GM21723 (cell line): Measurements from ENCODE around the gene ATP11A.

Experiments used
- ATAC-seq: cut with Tn5 transposase; IDR thresholded peaks from one replicate; pipeline ENCODE4 v1.9.1; 2021; ENCODE audit warnings: mild to moderate bottlenecking, moderate library complexity; ENCODE audit not compliant: unreplicated experiment

The ATP11A gene

DNA sequence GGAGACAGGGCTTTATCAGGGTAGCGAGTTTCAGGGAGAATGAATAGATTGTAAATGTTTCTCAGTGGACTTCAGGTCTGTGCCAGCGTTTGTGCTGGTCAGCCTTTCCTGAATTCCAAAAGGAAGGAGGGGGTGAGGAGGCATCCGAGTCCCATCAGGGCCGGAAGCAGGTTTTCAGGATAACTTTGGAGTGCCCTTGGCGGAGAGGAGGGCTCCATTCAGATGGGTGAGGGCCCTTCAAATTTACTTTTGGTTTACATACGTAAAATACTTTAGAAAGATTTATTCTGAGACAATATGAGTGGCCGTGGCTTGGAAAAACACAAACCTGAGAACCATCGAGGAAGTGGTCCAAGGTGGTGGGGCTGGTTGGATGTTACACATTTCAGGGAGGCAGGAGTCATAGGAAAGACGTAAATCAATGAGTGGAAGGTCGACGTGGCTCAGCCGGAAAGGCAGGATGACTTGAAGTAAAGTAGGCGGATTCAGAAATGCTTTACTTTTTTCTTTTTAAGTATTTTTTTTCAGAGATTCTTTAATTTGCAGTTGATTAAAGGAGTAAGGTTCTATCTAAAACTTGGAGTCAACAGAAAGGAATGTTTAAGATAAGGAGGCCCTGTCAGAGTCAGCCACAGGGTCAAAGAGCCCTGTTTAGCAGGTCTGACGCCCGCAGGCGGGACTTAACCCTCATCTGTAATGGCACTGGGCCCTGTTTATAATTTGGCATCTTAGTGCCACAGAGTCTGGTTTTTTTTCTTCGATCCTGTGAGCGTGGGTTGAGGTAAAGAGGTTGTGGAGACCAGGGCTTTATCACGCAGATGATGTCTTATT is 32.8 kb downstream of the ATP11A start:
- ATAC-seq = no peak

DNA sequence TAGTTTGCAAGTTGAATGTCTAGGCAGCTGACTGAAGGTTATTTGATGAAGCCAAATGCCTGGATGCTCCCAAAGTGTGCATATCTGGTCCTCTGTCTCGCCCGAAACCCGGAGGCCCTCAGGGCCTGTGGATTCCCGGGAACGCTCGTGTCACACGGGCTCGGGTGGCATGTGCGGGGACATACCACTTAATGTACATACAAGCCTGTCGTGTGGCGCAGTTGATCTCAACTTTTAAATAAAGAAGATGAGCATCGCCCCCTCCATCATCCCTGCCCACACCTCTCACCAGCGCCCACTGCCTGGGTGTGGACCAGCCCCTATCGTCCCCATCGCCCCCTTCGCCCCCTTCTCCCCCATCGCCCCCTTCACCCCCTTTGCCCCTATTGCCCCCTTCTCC is 33.9 kb downstream of the ATP11A start:
- no peak for ATAC-seq

DNA sequence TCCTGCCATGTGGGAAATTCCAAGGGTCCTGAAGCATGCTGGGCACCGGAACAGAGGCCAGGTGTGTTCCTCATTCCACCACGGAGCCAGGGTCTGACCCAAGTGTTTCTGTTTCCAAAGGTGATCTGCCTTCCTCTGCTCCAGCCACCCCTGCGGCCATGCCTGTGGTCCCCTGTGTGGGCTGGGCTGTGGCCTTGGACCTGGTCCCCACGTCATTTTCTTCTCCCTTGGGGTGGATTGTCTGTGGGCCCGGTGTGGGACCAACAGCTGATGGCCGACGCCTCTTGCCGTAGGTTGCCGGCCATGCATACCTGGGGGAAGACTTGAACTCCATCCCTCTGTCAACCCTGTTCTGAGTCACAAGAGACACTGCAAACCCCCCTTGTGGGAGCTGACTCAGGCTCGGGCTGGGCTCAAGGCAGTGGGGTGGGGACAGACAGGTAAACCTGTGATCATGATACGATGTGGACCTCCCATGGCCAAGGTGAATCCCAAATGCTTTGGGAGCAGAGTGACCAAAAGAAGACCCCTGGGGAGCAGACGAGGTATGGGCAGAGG is 35.0 kb downstream of the ATP11A start:
- ATAC-seq = peak; percentile 18

- ATAC-seq = peak; percentile 74
Observed at GRCh38 chr13:112725346-112726015, 35.6 kb downstream of the ATP11A start.

- ATAC-seq = peak; percentile 13
Observed at GRCh38 chr13:112726016-112726767, 36.4 kb downstream of the ATP11A start.

GRCh38 chr13:112727581-112727980 is 37.7 kb downstream of the ATP11A start:
- ATAC-seq = no peak

- ATAC-seq = no peak
Observed at GRCh38 chr13:112728375-112729126, 38.7 kb downstream of the ATP11A start.

- no peak for ATAC-seq
Observed at GRCh38 chr13:112729408-112729807, 39.6 kb downstream of the ATP11A start.

- no peak for ATAC-seq
Observed at GRCh38 chr13:112730157-112730671, 40.4 kb downstream of the ATP11A start.

- ATAC-seq = no peak
Observed at GRCh38 chr13:112731667-112732616, 42.1 kb downstream of the ATP11A start.

DNA sequence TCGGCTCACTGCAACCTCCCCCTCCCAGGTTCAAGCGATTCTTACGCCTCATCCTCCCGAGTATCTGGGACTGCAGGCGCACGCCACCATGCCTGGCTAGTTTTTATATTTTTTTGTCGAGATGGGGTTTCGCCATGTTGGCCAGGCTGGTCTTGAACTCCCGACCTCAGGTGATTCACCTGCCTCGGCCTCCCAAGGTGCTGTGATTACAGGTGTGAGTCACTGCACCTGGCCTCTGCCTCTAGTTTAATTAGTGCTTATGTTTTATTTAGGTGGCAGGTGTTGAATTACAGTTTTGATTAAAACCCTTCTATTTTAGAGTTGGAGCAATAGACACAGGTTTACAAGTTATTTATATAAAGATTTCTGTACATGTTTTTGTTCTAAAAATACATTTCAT is 42.8 kb downstream of the ATP11A start:
- ATAC-seq = no peak

DNA sequence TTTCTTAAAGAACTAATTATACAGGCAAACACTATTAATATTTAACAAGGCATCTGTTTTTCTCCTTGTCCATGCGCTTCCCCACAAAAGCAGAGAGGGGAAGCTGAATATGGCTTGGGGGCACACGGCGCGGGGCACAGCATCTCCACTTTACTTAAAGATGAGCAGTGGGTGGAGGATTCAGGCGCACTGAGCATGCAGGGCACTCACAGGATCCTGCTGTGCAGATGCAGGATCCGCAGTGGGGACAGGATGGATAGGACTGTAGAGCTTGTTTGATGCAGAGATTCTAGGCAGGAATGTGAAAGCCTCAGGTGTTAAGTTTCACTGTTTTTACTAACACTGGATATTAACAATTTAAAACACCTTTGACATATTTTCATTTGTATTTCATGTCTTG is 43.3 kb downstream of the ATP11A start:
- ATAC-seq = no peak

DNA sequence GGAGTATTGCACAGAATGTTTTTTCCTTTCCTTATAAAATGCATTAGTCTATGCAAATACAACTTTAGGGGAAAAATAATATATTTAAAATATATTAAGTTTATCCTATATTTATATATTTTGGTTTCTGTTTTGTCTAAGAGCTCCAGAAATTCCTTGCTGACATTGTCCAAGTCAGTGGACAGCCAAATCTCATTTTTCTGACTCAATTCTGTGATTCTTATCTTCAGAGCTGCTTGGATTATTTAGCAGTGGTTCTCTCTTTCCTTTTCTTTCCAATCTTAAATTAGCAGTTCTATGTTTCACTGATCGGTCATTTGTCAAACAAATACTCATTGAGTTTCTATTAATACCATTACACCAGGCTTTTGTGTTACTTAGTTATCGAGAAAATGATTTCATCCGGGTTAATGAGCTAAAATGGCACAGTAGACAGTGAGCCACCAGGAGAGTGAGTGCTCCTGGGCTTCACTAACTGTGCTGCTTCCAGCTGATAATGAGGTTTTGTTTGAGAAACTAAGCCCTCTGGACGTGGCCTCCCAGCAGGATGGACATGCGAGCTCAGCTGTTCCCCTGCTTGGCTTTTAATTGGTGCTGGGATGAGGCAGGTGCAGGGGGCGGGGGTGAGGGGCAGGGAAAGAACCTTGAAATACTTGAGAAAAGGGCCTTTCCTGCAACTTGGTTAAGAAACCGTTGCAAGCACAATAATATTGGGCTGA is 44.0 kb downstream of the ATP11A start:
- no peak for ATAC-seq

DNA sequence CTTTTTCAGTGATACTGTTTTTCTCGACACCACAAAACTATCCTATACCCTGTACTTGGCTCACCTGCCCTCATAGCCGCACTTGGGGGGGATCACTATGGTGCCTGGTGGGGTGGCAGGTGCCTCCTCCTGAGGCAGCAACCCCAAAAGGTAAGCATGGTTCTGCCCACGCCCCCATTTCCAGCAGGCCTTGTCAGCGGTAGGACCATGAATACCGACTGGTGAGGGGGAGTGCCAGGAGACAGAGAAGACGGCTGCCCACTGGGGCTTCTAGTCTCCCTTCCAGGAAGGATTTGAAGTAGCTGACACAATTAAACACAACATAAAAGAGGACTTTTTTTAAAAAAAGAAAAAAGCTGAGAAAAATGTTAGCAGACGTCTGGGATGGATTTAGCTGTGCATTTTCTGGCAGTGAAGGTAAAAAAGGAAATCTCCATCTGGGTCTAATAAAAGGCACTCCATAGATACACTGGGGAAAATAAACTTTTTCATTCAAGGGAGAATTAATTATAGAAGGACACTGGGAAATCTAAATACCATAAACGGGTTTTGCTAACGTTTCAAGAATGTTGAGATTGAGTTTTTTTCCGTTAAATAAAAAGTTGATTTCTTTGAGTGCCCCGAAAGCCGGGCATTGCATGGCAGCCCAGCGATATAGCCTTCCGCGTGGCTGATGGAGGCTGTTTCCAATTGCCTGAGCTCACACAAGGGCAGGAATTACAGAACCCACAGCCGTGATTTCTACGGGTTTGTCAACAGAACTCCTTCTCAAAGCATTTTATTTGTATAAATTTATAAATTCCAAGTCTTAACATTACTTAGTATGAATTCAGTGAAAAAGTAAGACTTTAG is 45.1 kb downstream of the ATP11A start:
- no peak for ATAC-seq

GRCh38 chr13:112735791-112736190 is 46.0 kb downstream of the ATP11A start:
- no peak for ATAC-seq

DNA sequence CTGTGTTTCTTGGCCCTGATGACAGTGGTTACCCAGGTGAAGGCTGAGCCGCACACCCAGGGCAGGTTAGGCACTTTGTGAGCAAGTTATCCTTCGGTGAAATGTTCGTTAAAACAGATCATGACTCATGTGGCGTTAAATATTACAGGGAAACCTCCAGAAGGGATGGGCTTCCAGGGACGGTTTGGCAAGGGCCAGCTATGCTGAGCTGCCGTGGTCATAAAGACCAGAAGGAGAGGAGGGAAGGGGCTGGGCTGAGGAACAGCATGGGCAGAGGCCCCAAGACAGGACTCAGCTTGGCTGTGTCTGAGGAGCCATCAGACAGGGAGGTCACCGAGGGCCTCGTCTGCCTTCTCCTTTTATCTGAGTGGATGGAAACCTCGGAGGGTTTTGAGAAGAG is 47.5 kb downstream of the ATP11A start:
- no peak for ATAC-seq

DNA sequence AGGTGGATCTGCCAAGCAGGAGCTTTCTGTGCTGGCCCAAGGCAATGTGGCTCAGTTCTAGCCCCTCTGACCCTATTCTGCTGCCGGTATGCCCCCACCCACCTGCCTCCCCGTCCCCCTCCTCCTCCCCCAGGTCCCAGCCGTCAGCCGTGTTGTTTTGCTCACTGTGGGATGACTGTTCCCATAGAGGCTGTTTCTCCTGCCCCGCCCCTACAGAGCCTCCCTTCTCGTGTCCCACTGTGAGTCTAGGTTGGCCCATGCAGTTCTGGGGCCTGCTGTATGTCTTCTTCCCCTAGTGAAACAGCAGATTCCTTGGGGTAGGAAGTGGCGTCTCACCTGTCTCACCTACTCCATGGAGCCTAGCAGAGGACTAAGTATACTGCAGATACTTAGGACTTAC is 48.8 kb downstream of the ATP11A start:
- no peak for ATAC-seq
